ENCODE measurements around the gene LRRC41. TPM values are rescaled to one million over a fixed set of nuclear protein-coding genes. Genes with fewer than 3 reads are reported as not detected.

The LRRC41 gene
- total RNA-seq, 3 donors from 2014 or later (not counting 1 experiment from before 2014, with no cell fraction given): 35.0 to 43.9 (median 35.8) TPM

- DNase-seq: no peak
- 100% methylated on average over 1 of the region's 2 CpGs for WGBS (ENCODE audit: insufficient coverage)
- H3K4me3 Mint-ChIP-seq: no peak overlapping the region
Measured at GRCh38 chr1:46256523-46256922, 46.9 kb downstream of the LRRC41 start.

GRCh38 chr1:46254668-46255067, 48.7 kb downstream of the LRRC41 start:
- Mint-ChIP-seq H3K4me3 (no peak overlapping the region), H3K27ac (no peak overlapping the region), H3K27me3 (ENCODE audit: low read depth in 2 of 2) (no peaks in the 10 kb centered on the region), H3K4me1 (no peaks in the 10 kb centered on the region), H3K36me3 (no peaks in the 10 kb centered on the region), H3K9me3 (no peaks in the 10 kb centered on the region)
- no peaks in the 10 kb centered on the region for H3K9me3 ChIP-seq (ENCODE audit: control insufficient read depth, insufficient read depth, low read length)
- intact Hi-C loops (cut with micrococcal nuclease): no loop called here
- ATAC-seq (no peak), DNase-seq (no peak)
- no peak for TF ChIP-seq CTCF (IDR thresholded peaks at IDR 0.05)
- no peaks in the 10 kb centered on the region for H3K27me3 ChIP-seq (ENCODE audit: control insufficient read depth, insufficient read depth, low read length)
- 98% methylated on average over 5 of the region's 5 CpGs for WGBS (ENCODE audit: insufficient coverage)
- no peaks in the 10 kb centered on the region for H3K4me1 ChIP-seq (ENCODE audit: control insufficient read depth, insufficient read depth, low read length)
- H3K27ac ChIP-seq (ENCODE audit: low read length): no peak overlapping the region
- H3K36me3 ChIP-seq (ENCODE audit: control insufficient read depth, insufficient read depth, low read length): no peaks in the 10 kb centered on the region
- no peak overlapping the region for H3K4me3 ChIP-seq (ENCODE audit: low read length)

More at GRCh38 chr1:46256523-46256922, 46.9 kb downstream of the LRRC41 start:
- TF ChIP-seq CTCF (IDR thresholded peaks at IDR 0.05): no peak
- no peaks in the 10 kb centered on the region for H3K4me1 Mint-ChIP-seq
- H3K9me3 ChIP-seq (ENCODE audit: control insufficient read depth, insufficient read depth, low read length): no peaks in the 10 kb centered on the region
- H3K27me3 Mint-ChIP-seq (ENCODE audit: low read depth in 2 of 2): no peaks in the 10 kb centered on the region
- no peak overlapping the region for H3K27ac Mint-ChIP-seq
- no peaks in the 10 kb centered on the region for H3K9me3 Mint-ChIP-seq
- no peaks in the 10 kb centered on the region for H3K4me1 ChIP-seq (ENCODE audit: control insufficient read depth, insufficient read depth, low read length)
- H3K4me3 ChIP-seq (ENCODE audit: low read length): no peak overlapping the region
- H3K36me3 Mint-ChIP-seq: no peaks in the 10 kb centered on the region
- intact Hi-C loops (cut with micrococcal nuclease): no loop called here
- no peaks in the 10 kb centered on the region for H3K27me3 ChIP-seq (ENCODE audit: control insufficient read depth, insufficient read depth, low read length)
- H3K27ac ChIP-seq (ENCODE audit: low read length): no peak overlapping the region
- H3K36me3 ChIP-seq (ENCODE audit: control insufficient read depth, insufficient read depth, low read length): no peaks in the 10 kb centered on the region
- ATAC-seq: no peak

GRCh38 chr1:46248122-46248920, 55.1 kb downstream of the LRRC41 start:
- Mint-ChIP-seq H3K9me3 (no peaks in the 10 kb centered on the region), H3K27ac (peak overlapping the region; percentile 68 to 89), H3K4me3 (peak overlapping the region; percentile 89), H3K4me1 (peaks cover 0 to 21% of the 10 kb centered on the region in 2 donors), H3K36me3 (no peaks in the 10 kb centered on the region), H3K27me3 (ENCODE audit: low read depth in 2 of 2) (no peaks in the 10 kb centered on the region)
- Histone ChIP-seq H3K27me3 (ENCODE audit: control insufficient read depth, insufficient read depth, low read length) (no peaks in the 10 kb centered on the region), H3K4me1 (ENCODE audit: control insufficient read depth, insufficient read depth, low read length) (peaks cover 19% of the 10 kb centered on the region), H3K36me3 (ENCODE audit: control insufficient read depth, insufficient read depth, low read length) (no peaks in the 10 kb centered on the region), H3K4me3 (ENCODE audit: low read length) (peak overlapping the region; percentile 70), H3K27ac (ENCODE audit: low read length) (no peak overlapping the region), H3K9me3 (ENCODE audit: control insufficient read depth, insufficient read depth, low read length) (no peaks in the 10 kb centered on the region)
- no peak for TF ChIP-seq CTCF (IDR thresholded peaks at IDR 0.05)
- no peak for ATAC-seq
- intact Hi-C loops (cut with micrococcal nuclease): loop anchor here (5.0 kb wide), 1 partner anchor 561 kb away; the partner anchor contains the start of genes GPBP1L1 and TMEM69
- 16% methylated on average over 7 of the region's 7 CpGs for WGBS (ENCODE audit: insufficient coverage)
- peak in 1 of 2 donors; percentile 38 for DNase-seq
